Fibroblast of villous mesenchyme (primary cell): ENCODE measurements around the gene B4GALT2. TPM values are rescaled to one million over a fixed set of nuclear protein-coding genes. Genes with fewer than 3 reads are reported as not detected.

Source experiments
- DNase-seq: peaks from one replicate; pipeline ENCODE4 v3.0.0-alpha.2; 2010; ENCODE audit warnings: low read depth
- H3K4me3 ChIP-seq: 2 replicates; pipeline ENCODE4 v1.5.1; 2011; ENCODE audit warnings: low read depth, mild to moderate bottlenecking, low read length
- total RNA-seq: library from RNA; depleted of rRNA; stranded (reverse); fragments of >200 nt; gene quantifications from 2 replicates; pipeline ENCODE4 v1.2.3, GENCODE V29; 2012
- TF ChIP-seq, protein P1 (sequence below): IDR thresholded peaks from 2 replicates; pipeline ENCODE4 v1.5.1; 2012; ENCODE audit warnings: low read depth, mild to moderate bottlenecking, low read length; ENCODE audit not compliant: insufficient read depth

B4GALT2 gene
- total RNA-seq, 1 donor = 57.4 TPM

DNA sequence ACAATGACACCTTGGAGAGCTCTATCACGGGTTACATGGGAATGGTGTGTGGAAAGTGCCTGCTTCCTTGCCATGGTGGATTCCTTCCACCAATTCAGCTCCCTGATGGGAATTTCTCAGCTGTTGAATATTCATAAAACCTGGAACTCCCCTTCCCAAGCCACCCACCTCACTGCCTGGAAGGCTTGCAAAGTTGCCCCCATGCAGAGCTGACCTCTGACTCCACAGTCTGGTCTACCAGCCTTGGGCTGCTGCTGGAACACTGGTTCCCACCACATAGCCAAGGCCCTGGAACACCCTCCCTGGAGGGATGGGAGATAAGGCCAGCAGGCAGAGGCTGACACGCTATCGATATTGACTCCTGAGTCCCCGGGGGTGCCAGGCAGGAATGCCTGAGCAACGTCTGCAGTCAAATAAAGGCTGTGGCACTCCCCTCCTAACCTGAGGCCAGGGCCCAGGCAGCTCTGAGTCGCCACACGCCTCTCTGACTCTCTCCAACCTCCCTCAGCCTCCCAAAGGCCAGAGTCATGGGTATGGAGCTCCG lies 21.2 kb downstream of the B4GALT2 start:
- TF ChIP-seq, protein P1, sequence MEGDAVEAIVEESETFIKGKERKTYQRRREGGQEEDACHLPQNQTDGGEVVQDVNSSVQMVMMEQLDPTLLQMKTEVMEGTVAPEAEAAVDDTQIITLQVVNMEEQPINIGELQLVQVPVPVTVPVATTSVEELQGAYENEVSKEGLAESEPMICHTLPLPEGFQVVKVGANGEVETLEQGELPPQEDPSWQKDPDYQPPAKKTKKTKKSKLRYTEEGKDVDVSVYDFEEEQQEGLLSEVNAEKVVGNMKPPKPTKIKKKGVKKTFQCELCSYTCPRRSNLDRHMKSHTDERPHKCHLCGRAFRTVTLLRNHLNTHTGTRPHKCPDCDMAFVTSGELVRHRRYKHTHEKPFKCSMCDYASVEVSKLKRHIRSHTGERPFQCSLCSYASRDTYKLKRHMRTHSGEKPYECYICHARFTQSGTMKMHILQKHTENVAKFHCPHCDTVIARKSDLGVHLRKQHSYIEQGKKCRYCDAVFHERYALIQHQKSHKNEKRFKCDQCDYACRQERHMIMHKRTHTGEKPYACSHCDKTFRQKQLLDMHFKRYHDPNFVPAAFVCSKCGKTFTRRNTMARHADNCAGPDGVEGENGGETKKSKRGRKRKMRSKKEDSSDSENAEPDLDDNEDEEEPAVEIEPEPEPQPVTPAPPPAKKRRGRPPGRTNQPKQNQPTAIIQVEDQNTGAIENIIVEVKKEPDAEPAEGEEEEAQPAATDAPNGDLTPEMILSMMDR = no peak
- DNase-seq = no peak
- no peak overlapping the region for H3K4me3 ChIP-seq

DNA sequence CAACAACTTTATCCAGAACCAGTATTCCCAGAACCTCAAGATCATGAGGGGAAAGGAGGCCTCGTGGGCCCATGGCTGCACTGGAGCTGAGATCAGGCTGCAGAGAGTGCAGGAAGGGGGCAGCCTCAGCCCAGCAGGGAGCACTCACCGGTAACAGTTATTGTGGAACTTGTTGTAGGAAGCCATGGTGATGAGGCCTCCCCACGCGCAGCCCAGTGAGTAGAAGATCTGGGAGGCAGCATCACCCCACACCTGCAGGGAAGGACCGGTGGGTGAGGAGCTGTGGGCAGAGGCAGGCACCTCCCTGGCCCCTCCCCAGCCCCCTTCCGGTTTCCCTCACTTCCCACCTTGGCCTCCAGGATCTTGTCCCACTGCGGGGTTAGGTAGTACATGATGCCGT lies 23.2 kb downstream of the B4GALT2 start:
- H3K4me3 ChIP-seq = no peak overlapping the region
- TF ChIP-seq, protein P1 = no peak
- DNase-seq = no peak

DNA sequence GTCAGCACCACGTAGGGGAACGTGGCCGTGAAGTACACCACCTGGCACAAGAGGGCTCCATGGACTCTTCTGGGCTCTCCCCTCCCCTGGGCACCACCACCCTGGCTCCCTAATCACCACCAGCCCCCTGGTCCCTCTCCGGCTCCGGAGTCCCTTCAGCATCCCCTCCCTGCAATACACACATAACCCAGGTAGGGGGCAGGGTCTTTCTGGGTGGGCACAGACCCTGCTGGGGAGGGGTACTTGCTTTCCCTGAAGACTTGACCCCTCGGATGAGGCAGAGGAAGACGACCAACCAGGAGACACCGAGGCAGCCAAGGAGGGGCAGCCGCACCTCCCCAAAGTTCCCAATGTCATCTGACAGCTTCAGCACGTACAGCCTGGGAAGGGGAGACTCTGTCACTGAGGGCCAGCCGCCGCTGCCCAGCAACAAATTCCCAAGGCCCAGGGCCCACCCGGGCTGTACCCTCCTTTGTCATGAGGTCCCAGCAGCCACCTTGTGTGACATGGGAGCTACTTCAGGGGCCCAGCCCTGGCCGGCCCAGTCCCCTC lies 23.7 kb downstream of the B4GALT2 start:
- DNase-seq = no peak
- H3K4me3 ChIP-seq = no peak overlapping the region
- TF ChIP-seq, protein P1 = peak; percentile 26

DNA sequence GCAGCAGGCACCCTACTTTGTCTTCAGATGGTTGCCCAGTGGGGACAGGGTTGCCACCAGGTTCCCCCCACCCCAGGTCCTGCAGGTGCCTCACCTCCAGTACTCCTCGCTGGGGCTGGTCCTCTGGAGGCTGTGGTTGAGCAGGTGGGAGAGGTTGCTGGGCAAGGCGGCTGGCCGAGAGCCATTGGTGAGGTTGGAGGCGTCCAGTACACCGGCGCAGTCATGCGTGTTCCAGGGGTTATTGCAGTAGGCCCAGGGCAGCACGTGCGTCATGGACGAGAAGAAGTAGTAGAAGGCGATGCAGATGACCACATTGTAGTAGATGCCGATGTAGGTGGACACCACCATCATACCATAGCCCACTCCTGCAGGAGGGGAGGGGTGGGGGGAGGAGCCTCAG lies 29.2 kb downstream of the B4GALT2 start:
- no peak for DNase-seq
- TF ChIP-seq, protein P1 = no peak
- no peak overlapping the region for H3K4me3 ChIP-seq

DNA sequence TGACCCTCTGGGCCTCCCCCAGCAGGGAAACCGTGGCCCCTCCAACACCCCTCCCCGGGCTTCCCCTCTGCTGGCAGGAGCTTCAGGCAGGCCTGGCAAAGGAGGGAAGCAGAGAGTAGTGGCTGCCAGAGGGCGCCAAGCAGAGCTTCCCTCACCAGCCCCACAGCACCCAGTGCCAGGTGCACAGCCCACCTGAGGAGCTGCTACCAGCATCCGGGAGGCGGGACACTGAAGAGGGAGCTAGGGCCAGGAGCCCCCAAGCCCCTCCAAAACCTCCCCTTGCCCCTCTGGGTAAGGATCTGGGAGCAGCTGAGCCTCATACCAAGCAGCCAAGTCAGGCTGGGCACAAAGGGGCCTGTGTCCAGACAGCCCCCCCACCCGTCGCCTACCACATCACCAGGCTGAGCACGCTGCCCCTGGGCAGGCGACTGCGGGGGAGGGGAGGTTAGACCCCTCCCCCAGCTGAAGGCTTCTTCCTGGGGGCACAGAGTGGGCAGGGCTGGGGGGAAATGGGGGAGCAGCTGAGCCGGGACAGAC lies 32.0 kb downstream of the B4GALT2 start:
- TF ChIP-seq, protein P1 = no peak
- H3K4me3 ChIP-seq = no peak overlapping the region
- no peak for DNase-seq

DNA sequence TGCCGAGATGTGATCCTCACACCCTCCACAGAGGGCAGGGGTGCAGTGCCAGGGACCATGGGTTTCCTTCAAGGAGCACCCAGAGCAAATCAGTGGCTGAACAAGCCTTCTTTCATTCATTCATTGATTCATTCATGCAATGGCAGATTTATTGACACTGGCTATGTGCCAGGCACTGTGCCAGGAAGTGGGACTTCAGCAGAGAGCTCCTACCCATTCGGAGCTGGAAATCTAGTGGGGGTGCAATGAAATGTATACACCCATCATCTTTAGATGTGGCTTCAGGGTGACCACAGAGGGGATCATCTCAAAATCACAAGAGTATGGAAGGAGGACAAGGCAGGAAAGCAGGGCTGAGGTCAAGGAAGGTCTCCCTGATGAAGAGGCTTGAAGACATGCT lies 33.4 kb downstream of the B4GALT2 start:
- TF ChIP-seq, protein P1 = no peak
- H3K4me3 ChIP-seq = no peak overlapping the region
- no peak for DNase-seq
